C4-2B (cell line): ENCODE results near the gene NRXN3.

Experiments
- CTCF ChIP-seq: fragments of 450-650 bp; conservative IDR thresholded peaks from 2 replicates; pipeline ENCODE4 v1.5.1; 2017; ENCODE audit warnings: mild to moderate bottlenecking
- ZFX ChIP-seq: fragments of 450-650 bp; IDR thresholded peaks from 2 replicates; pipeline ENCODE4 v1.6.1; 2017

- no peak for TF ChIP-seq CTCF
- TF ChIP-seq ZFX, result no peak
These were observed 693.0 kb downstream of the NRXN3 start for GRCh38 chr14:78863143-78863542.
